GM21529 (cell line): ENCODE results near the gene ADARB1.
"Not testable (repeated sequence)": the region's sequence is repeated elsewhere in the genome, so short reads cannot be mapped to it uniquely, and the experiment has no call there.

Source experiments
- ATAC-seq: cut with Tn5 transposase; IDR thresholded peaks from one replicate; pipeline ENCODE4 v1.9.1; 2021; ENCODE audit not compliant: unreplicated experiment

ADARB1 gene

DNA sequence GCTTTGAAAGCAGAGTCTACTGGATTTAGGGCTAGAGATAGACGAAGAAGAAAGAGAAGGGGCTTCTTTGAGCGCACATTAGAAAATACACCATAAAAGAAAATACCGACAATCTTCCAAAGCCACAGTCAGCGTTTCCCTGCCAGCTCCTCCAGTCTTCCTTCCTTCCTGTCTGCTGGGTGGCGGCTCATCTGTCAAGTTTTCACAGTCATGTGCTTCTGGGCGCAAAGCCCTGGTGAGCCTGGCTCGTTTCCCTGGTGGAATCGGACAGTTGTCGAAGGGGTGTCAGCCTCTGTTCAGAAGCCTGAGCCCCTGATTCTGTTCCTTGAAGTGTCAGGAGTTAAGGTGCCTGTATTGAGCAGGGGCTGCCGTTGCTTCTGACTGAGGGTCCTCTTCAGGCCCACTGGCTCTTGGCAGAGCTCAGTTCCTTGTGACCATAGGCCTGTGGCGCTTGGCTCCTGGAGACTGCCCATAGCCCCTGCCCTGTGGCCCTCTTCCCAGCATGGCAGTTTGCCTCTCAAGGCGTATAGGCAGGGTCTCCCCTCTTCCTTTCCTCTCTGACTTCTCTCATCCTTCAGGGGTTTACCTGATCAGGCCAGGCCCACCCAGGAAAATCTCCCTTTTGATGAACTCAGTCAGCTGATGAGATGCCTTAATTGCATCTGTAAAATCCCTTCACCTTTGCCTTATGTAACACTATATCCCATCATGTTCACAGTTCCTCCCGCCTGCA lies 58.6 kb downstream of the ADARB1 start:
- ATAC-seq: no peak

DNA sequence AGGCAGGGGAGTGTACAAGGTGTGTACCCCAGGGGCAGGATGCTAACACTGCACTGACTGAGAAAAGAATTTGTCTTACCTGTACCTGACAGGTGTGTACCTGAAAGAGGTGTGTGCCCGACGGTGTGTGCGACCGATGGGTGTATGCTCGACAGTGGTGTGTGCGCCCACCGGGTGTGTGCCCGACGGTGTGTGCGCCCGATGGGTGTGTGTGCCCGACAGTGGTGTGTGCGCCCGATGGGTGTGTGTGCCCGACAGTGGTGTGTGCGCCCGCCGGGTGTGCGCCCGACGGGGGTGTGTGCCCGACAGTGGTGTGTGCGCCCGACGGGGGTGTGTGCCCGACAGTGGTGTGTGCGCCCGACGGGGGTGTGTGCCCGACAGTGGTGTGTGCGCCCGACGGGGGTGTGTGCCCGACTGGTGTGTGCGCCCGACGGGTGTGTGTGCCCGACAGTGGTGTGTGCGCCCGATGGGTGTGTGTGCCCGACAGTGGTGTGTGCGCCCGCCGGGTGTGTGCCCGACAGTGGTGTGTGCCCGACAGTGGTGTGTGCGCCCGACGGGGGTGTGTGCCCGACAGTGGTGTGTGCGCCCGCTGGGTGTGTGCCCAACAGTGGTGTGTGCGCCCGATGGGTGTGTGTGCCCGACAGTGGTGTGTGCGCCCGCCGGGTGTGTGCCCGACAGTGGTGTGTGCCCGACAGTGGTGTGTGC lies 59.3 kb downstream of the ADARB1 start:
- ATAC-seq: not testable (repeated sequence)

DNA sequence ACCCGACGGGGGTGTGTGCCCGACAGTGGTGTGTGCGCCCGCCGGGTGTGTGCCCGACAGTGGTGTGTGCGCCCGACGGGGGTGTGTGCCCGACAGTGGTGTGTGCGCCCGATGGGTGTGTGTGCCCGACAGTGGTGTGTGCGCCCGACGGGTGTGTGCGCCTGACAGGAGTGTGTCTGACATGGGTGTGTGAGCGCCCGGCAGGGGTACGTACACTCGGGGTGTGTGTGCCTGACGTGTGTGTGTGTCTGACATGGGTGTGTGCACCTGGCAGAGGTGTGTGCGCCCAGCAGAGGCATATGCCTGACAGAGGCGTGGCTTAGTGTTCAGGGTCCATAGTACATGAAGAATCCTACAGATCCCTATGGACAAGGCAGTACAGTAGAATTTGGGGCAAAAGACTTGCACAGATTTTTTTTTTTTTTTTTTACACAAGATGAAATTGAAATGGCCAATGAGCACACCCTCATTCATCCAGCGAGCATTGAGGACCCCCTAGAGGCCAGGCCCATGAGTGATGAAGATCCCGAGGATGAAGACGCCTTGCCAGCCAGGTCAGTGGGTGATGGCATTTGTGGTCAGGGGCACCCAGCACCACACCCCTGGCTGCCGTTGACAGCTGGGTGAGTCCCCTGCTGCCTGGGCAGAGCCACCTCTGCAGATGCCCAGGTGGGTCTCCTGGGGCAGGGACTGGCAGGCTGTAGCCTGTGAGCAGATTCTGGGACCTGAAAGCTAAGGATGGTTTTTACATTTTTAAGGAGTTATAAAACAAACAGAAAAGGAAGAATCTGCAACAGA lies 60.1 kb downstream of the ADARB1 start:
- ATAC-seq: no peak

DNA sequence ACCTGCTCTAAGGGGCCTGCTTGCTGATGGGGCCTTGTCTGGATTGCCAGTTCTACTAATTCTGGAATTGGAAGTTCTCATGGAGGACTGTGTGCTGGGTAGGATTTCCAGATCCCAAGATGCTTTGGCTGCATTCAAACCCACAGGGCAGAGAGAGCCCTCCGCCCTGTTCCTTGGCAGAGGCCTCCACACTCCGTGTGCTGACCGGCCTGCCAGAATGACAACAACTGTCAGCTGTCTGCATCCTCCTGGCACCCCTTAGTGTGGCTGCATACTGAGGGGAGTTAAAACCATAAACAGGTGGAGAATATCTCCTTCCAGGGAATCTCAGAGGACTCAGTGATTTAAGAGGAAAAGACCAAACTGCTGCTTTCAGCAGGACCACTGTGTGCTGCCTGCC lies 60.7 kb downstream of the ADARB1 start:
- no peak for ATAC-seq

DNA sequence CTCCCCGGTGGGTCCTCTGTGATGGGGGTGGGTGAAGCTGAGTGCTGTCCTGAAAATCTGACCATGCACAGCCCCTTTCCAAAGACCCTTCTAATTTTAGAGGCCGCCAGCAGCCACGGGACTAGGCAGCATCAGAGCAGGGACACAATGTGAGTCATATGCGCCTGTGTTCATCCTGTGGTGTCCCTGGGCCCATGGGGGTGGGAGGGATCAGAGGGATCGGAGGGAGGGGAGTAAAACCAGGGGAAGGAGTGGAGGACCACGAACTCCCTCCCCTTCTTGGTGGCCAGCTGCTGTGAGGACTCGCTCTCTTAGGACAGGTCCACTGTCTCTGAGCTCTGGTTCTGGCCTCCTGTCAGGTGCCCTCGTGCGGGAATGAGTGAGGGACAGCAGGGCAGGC lies 61.5 kb downstream of the ADARB1 start:
- no peak for ATAC-seq

DNA sequence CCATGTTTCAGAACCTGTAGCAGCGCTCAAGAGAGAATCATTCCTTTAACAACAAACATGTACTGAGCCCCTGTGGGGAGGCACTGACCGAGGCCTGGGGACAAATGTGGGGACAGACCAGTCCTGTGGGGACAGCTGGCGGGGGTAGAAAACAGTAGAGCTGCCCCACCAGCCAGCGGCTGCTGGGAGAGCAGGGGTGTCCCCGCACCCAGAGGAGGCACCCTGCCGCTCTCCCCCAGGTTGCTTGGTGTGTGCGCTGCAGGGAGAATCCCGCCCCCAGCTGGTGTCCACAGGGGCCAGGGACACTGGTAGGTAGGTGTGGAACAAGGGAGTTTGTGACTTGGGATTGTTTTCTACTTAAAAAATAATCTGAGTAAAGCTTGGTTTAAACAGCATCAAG lies 62.1 kb downstream of the ADARB1 start:
- ATAC-seq: no peak

DNA sequence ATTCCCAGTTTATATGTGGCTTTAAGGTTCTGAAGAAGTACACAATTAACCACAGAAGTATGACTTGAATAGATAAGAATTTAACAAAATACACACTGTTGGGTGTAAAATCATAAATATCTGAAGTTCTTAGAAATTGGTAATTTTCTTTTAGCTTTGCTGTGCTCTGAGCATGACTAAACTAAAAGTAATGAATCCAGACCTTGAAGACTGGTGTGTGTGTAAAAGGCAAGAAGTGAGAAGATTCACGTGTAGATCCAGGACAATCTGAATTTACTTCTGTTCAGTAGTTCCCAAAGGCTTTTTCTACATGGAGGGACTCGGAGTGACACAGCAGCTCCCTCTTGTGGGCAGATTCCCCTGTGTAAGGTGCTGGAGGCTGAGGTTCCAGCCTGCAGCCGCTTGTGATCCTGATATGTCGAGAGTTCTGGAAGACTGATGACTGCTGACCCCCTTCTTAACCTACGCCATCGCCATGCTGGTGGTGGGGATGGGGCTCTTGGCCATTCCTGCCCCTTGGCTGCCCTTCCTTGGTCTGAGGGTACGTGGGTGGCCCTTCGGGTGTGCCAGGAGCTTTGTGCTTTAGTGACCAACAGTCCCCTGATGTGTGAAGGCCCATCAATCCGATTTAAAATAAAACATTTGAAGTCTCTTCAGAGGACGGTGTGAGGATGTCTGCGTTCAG lies 62.7 kb downstream of the ADARB1 start:
- no peak for ATAC-seq

DNA sequence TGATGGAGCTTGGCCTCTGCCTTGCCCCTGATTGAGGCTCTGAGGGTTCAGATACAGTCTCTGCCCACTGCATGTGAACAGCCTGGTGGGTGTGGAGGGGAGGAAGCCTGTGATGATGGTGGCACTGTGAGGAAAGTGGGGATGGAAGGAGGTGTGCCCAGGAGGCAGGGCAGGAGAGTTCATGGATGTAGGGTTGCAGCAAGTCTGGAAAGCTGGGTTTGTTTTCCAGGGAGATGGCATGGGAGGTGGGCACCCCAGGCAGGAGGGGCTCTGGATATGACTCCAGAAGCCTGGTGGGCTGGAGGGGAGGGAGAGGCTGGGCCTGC lies 63.2 kb downstream of the ADARB1 start:
- ATAC-seq: no peak

DNA sequence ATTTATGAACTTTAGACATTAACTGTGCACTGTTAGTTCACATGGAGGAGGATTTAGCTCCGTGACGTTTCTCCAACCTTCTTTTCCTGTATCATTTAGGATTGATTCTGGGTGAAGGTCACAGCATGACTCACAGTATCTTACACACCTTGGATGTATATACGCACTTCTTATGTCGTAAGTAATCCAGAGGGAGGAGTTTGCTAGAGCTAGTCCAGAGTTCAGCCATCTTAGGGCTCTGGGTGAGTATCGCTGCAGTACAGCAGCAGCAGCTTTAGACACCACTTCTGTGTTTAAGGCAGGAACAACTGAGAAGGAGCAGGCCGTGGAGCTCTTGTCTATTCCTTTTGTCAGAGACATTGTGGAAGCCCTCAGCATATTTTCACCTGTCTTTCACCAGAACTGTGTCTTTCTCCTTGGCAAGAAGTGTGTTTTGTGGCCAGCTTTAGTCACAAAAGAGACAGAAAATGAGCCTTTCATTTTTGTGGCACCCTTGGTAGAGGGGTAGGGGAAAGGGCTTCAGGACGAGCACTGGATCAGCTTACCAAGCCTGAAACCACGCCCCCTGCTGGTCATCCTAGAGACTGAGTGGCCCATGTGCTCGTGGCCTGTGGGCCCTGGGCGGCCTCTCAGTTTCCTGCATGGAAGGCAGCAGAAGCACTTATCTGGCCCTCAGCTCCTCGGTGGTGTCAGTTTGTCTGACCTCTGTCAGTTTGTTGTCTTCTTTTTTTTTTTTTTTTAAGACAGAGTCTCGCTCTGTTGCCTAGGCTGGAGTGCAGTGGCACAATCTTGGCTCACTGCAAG lies 64.0 kb downstream of the ADARB1 start:
- no peak for ATAC-seq

DNA sequence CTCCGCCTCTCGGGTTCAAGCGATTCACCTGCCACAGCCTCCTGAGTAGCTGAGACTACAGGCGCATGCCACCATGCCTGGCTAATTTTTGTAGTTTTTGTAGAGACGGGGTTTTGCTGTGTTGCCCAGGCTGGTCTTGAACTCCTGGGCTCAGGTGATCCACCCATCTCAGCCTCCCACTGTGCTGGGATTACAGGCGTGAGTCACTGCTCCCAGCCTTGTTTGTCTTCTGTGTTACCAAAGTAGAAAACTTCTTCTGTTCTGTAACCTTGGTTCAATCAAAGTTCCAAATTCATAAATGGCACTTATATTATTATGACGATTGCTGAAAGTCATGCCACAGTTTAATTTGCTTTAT lies 64.6 kb downstream of the ADARB1 start:
- not testable (repeated sequence) for ATAC-seq

DNA sequence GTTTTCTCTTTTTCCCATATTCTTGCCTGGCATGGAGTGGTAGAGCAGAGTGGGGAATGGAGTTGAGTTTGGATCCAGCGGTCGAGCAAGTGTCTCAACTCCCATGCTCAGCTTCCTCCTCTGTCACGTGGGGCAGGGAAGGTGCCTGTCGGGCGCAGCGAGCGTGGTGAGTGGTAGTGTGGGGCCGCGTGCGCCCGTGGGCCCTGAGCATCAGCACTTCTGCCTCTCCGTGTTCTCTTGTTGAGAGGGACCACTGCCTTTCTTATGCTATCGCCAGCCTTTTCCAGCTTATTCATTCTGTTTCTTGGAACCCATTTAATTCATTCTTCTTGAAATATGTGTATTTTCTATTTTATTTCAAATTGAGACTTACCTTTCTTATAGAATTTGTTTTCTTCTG lies 65.1 kb downstream of the ADARB1 start:
- ATAC-seq: no peak

DNA sequence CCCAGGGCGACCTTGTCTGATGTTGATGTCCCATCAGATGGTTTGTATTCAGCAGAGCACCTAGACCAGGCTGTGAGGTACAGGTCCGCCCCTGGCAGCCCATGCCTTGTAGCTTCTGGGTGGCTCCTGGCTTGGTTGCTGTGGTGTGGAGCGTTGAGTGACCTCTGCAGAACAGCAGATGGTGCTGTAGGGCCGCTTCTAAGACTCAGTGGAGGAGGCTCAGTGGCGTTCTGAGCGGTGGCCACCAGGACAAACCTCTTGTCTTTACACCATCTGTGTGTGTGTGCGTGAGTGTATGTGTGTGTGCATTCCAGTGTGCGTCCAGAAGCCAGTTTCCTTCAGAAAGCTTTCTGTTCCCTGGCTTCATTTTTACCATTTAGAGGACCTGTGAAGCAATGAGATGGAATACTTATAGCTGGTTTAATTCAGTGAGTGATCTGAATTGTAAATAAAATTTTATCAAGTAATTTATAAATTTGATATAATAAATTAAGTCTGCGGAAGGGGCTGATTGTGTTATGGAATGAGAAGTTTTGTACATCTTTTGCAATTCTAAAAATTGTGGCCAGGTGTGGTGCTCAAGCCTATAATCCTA lies 66.1 kb downstream of the ADARB1 start:
- peak; percentile 69 for ATAC-seq

DNA sequence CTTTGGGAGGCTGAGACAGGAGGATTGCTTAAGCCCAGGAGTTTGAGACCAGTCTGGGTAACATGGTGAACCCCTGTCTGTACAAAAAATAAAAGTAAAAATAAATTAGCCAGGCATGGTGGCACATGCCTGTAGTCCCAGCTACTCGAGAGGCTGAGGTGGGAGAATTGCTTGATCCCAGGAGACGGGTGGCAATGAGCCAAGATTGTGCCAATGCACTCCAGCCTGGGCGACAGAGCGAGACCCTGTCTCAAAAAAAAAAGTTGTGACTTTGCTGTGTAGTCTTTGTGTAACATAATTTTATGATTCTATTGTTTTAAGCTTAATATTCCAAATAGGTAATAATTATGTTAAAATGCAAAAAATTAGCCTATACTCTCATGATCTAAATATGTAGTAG lies 66.6 kb downstream of the ADARB1 start:
- ATAC-seq: not testable (repeated sequence)

DNA sequence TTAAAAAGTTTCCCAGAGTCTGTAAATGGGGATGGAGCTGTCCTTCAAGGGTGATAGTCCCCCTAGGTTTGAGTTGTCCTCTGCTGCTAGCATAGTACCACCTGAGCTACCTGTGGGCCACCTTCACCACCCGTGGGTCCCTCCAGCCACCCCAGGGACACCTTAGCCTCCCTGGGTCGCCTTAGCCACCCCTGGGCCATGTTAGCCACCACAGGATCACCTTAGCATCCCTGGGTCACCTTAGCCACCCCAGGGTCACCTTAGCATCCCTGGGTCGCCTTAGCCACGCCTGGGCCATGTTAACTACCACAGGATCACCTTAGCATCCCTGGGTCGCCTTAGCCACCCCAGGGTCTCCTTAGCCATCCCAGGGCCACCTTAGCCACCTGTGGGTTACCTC lies 67.1 kb downstream of the ADARB1 start:
- no peak for ATAC-seq

DNA sequence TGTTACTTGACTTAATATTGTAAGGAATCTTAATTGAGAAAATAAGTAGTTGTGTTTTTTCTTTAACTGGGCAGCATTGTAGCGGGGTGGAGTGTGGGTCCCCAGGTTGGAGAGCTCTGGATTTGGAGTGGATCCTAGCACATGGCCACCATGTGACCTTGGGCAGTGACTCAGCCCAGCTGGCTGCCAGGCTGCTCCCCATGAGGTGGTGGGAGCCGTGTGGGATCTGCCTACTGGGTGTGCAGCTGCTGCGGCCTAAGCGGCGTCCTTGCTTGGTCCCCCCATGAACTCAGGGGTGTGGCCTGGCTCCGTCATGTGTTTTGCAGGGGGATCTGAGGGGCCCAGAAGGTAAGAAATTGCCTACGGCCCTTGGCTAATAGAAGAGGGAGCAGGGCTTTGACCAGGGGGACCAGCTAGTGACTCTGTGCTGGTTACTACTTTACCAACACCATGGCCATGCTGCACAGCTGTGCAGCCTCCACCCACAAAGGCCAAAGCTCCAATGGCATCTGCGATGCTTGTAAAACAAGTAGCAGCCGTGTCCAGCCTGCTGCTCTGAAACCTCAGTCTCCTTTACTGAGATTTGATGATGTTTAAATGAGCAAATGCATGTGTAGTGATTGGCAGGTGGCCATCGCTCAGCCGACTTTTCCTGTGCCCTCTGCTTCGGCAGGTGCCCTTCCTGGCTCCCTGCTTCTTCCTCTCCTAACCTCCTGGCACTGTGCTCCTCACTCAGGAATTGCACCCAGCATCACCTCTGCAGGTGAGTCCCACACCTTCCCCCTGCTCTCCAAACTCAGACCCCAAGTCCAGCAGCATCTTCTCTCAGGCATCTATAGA lies 68.3 kb downstream of the ADARB1 start:
- no peak for ATAC-seq

DNA sequence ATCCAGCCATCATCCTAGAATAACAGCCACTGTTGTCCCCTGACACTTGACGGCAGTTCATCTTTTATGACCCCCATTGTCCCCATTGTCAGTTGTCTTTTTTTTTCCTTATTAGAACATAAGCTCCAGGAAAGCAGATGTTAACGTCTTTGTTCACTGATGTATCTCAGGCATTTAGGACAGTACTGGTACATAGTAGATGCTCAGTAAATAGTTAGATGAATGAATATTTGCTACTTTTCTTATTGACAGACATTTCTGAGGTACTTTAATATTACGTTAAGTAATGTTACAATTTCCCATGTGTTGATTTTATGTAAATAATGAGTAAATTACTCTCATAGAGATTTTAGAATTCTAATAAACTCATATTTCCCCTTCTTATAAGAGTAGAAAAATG lies 69.5 kb downstream of the ADARB1 start:
- no peak for ATAC-seq

DNA sequence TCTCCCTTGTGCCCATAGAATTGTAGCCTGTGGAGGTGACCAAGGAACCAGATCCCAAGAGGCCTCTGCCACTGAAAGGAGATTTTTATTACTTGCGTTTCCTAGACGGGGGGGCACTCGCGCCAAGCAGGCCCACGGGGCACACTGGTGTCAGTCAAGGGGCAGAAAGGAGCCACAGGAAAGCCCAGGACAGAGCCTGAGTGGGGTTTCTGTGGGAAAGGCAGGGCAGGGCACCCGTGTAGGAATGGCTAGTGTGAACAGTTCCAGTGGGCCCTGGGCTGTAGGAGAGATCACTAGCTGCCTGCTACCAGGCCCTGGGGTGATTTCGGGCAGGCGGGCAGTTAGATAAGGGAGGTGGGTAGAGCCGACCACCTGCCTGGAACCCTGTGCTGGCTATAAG lies 70.8 kb downstream of the ADARB1 start:
- no peak for ATAC-seq

DNA sequence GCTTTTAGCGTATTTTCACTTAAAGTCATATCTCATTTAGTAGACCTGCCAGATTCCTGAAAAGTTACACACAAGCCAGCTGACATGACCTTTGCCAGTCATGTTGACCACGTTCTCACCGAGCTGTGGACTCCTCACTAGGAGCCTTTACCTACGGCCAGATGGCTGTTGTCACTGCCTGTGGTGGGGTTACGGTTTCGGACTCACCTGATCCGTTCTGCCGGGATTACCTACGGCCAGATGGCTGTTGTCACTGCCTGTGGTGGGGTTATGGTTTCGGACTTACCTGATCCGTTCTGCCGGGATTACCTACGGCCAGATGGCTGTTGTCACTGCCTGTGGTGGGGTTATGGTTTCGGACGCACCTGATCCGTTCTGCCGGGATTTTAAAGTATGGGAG lies 71.5 kb downstream of the ADARB1 start:
- ATAC-seq: not testable (repeated sequence)

DNA sequence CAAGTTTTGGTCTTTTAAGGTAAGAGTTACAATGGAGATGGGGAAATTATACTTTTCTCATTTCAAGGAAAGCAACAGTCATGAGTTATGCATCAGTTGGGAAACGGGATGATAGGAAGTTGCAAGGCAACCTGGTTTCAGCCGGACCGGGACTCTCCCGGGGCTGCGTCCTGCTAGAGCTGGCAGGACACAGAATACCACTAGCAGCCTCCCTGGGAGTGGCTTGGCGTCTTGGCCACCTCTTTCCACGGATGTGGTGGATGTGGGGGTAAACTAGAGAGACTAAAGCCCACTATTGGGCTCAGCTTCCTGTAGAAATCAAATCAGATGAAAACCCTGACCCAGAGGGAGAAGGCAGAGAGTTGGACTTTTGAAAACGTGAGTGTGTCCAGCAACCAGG lies 71.9 kb downstream of the ADARB1 start:
- no peak for ATAC-seq

DNA sequence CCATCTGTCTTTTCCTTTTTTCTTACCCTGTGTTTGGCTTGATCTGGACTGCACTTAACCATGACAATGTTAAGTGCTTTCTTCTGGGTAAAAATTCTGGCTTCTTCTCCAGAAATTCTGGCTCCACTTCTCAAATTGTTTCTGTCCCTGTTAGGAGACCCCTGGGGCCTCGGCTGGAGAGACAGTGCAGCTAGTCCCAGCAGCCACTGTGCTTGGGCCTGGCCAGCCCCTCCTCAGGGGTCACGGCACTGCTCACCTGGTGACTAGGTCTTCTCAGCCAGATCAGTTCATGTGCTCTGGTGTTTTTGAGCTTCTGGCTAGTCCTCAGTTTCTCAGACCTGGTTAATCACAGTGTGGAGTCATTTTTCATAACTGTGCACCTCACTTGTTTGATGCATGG lies 72.4 kb downstream of the ADARB1 start:
- ATAC-seq: no peak
